WTC11 (cell line): ENCODE data around the gene CPTP. TPM values are rescaled to one million over a fixed set of nuclear protein-coding genes. Genes with fewer than 3 reads are reported as not detected.

Experiments used
- ATAC-seq: fragments of 200-7000 bp; cut with Tn5 transposase; 2 replicates; pipeline ENCODE4 v1.10.0; 2021; ENCODE audit warnings: mild to moderate bottlenecking, moderate library complexity
- CTCF ChIA-PET: fragments of 300-600 bp; sonication (Branson Sonifier 250); formaldehyde crosslinking; loops from one replicate; lab custom pipeline; 2021; ENCODE audit warnings: antibody characterized with exemption; lab: Charles Lee
- POLR2A ChIA-PET: fragments of 350-600 bp; sonication (Branson Sonifier 250); formaldehyde crosslinking; loops from one replicate; lab custom pipeline; 2021; ENCODE audit warnings: antibody characterized with exemption; lab: Charles Lee
- DNase-seq: peaks from one replicate; pipeline ENCODE4 v3.0.0; 2021; ENCODE audit warnings: low spot score
- H3K27ac Mint-ChIP-seq: 2 replicates; pipeline ENCODE4 v1.8.0; 2021; ENCODE audit warnings: mixed read lengths
- H3K27me3 Mint-ChIP-seq: 2 replicates; pipeline ENCODE4 v1.8.0; 2021; ENCODE audit warnings: low read depth, mild to moderate bottlenecking, moderate library complexity, mixed read lengths
- H3K36me3 Mint-ChIP-seq: 2 replicates; pipeline ENCODE4 v1.8.0; 2021; ENCODE audit warnings: mixed read lengths
- H3K4me1 Mint-ChIP-seq: 2 replicates; pipeline ENCODE4 v1.8.0; 2022; ENCODE audit warnings: mixed read lengths
- H3K4me3 Mint-ChIP-seq: 2 replicates; pipeline ENCODE4 v1.8.0; 2021; ENCODE audit warnings: mild to moderate bottlenecking, moderate library complexity, mixed read lengths
- H3K9me3 Mint-ChIP-seq: 2 replicates; pipeline ENCODE4 v1.8.0; 2021; ENCODE audit warnings: mixed read lengths
- CBFB ChIP-seq: sonication (generic); formaldehyde crosslinking; IDR thresholded peaks from 2 replicates; pipeline ENCODE4 v1.8.1; 2022; ENCODE audit warnings: mild to moderate bottlenecking, low read depth, missing genetic modification reagents
- FOXP1 ChIP-seq: sonication (generic); formaldehyde crosslinking; IDR thresholded peaks from 2 replicates; pipeline ENCODE4 v1.8.0; 2022; ENCODE audit warnings: missing genetic modification reagents, mild to moderate bottlenecking, moderate library complexity, borderline replicate concordance
- KAT7 ChIP-seq: sonication (generic); formaldehyde crosslinking; IDR thresholded peaks from 2 replicates; pipeline ENCODE4 v1.8.1; 2023; ENCODE audit warnings: missing genetic modification reagents, mild to moderate bottlenecking, borderline replicate concordance
- MYBL2 ChIP-seq: sonication (generic); formaldehyde crosslinking; IDR thresholded peaks from 2 replicates; pipeline ENCODE4 v1.8.1; 2023; ENCODE audit warnings: mild to moderate bottlenecking, moderate library complexity, missing genetic modification reagents
- NR2C2 ChIP-seq: sonication (generic); formaldehyde crosslinking; IDR thresholded peaks from 2 replicates; pipeline ENCODE4 v1.8.0; 2022; ENCODE audit warnings: mild to moderate bottlenecking, missing genetic modification reagents
- TEAD4 ChIP-seq: sonication (generic); formaldehyde crosslinking; IDR thresholded peaks from 2 replicates; pipeline ENCODE4 v1.8.0; 2022; ENCODE audit warnings: mild to moderate bottlenecking, missing genetic modification reagents
- ZNF121 ChIP-seq: sonication (generic); formaldehyde crosslinking; IDR thresholded peaks from 2 replicates; pipeline ENCODE4 v1.8.0; 2023; ENCODE audit warnings: missing genetic modification reagents
- ZNF317 ChIP-seq: sonication (generic); formaldehyde crosslinking; IDR thresholded peaks from 2 replicates; pipeline ENCODE4 v1.8.1; 2023; ENCODE audit warnings: low read depth, mild to moderate bottlenecking, moderate library complexity, missing genetic modification reagents, borderline replicate concordance
- ZNF396 ChIP-seq: fragments of 250-450 bp; sonication (Bioruptor Pico); IDR thresholded peaks from 2 replicates; pipeline ENCODE4 v1.8.0; 2021; ENCODE audit warnings: mild to moderate bottlenecking, moderate library complexity, borderline replicate concordance
- ZNF671 ChIP-seq: fragments of 250-450 bp; sonication (Bioruptor Pico); IDR thresholded peaks from 2 replicates; pipeline ENCODE4 v1.8.0; 2021; ENCODE audit warnings: mild to moderate bottlenecking
- total RNA-seq: library from RNA; stranded (reverse); gene quantifications from 3 replicates; pipeline ENCODE4 v1.2.3, GENCODE V29; 2021
- TF ChIP-seq, protein P1 (sequence below): sonication (generic); formaldehyde crosslinking; conservative IDR thresholded peaks from 2 replicates; pipeline ENCODE4 v1.8.1; 2022; ENCODE audit warnings: mild to moderate bottlenecking, missing genetic modification reagents
- TF ChIP-seq, protein P2 (sequence below): sonication (generic); formaldehyde crosslinking; IDR thresholded peaks from 2 replicates; pipeline ENCODE4 v1.8.1; 2023; ENCODE audit warnings: mild to moderate bottlenecking, missing genetic modification reagents
- TF ChIP-seq, protein P3 (sequence below): fragments of 250-450 bp; sonication (Bioruptor Pico); IDR thresholded peaks from 2 replicates; pipeline ENCODE4 v1.8.0; 2021; ENCODE audit warnings: mild to moderate bottlenecking
- TF ChIP-seq, protein P4 (sequence below): fragments of 250-450 bp; sonication (Bioruptor Pico); IDR thresholded peaks from 2 replicates; pipeline ENCODE4 v1.9.0; 2021; ENCODE audit warnings: mild to moderate bottlenecking
- TF ChIP-seq, protein P5 (sequence below): fragments of 250-450 bp; sonication (Bioruptor Pico); IDR thresholded peaks from 2 replicates; pipeline ENCODE4 v2.1.2; 2022; ENCODE audit warnings: mild to moderate bottlenecking, moderate library complexity
- TF ChIP-seq, protein P6 (sequence below): sonication (generic); formaldehyde crosslinking; IDR thresholded peaks from 2 replicates; pipeline ENCODE4 v1.8.0; 2023; ENCODE audit warnings: missing genetic modification reagents
- TF ChIP-seq, protein P7 (sequence below): fragments of 250-450 bp; sonication (Bioruptor Pico); IDR thresholded peaks from 2 replicates; pipeline ENCODE4 v1.9.0; 2021; ENCODE audit warnings: mild to moderate bottlenecking, borderline replicate concordance

The CPTP gene
- total RNA-seq, 1 experiment from 2014 or later, result 14.4 TPM

DNA sequence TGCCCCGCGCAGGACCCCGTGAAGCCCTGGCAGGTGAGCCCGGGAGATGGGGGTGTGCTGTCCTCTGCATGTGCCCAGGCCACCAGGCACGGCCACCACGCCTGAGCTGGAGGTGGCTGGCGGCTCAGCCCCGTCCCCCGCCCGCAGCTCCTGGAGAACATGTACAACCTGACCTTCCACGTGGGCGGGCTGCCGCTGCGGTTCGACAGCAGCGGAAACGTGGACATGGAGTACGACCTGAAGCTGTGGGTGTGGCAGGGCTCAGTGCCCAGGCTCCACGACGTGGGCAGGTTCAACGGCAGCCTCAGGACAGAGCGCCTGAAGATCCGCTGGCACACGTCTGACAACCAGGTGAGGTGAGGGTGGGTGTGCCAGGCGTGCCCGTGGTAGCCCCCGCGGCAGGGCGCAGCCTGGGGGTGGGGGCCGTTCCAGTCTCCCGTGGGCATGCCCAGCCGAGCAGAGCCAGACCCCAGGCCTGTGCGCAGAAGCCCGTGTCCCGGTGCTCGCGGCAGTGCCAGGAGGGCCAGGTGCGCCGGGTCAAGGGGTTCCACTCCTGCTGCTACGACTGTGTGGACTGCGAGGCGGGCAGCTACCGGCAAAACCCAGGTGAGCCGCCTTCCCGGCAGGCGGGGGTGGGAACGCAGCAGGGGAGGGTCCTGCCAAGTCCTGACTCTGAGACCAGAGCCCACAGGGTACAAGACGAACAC lies 8.3 kb downstream of the CPTP start:
- ChIA-PET CTCF (interaction anchor here (0.7 kb wide), 1 partner anchor 33 kb away, joined by 4 read pairs; no protein-coding TSS in a partner anchor), POLR2A (interaction anchor here (2.0 kb wide), 1 partner anchor 17 kb away, joined by 5 read pairs; no protein-coding TSS in a partner anchor)
- no peak overlapping the region for H3K27ac Mint-ChIP-seq
- DNase-seq, result no peak
- no peak overlapping the region for H3K4me3 Mint-ChIP-seq
- H3K27me3 Mint-ChIP-seq, result no peaks in the 10 kb centered on the region
- TF ChIP-seq KAT7, result no peak
- TF ChIP-seq FOXP1, result 0 out of 2 replicates have a peak, but pooled peaks have one; percentile 13
- TF ChIP-seq, protein P1, sequence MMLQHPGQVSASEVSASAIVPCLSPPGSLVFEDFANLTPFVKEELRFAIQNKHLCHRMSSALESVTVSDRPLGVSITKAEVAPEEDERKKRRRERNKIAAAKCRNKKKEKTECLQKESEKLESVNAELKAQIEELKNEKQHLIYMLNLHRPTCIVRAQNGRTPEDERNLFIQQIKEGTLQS, result no peak
- TF ChIP-seq, protein P2, sequence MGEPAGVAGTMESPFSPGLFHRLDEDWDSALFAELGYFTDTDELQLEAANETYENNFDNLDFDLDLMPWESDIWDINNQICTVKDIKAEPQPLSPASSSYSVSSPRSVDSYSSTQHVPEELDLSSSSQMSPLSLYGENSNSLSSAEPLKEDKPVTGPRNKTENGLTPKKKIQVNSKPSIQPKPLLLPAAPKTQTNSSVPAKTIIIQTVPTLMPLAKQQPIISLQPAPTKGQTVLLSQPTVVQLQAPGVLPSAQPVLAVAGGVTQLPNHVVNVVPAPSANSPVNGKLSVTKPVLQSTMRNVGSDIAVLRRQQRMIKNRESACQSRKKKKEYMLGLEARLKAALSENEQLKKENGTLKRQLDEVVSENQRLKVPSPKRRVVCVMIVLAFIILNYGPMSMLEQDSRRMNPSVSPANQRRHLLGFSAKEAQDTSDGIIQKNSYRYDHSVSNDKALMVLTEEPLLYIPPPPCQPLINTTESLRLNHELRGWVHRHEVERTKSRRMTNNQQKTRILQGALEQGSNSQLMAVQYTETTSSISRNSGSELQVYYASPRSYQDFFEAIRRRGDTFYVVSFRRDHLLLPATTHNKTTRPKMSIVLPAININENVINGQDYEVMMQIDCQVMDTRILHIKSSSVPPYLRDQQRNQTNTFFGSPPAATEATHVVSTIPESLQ (CRISPR knock-in tag), result no peak
- TF ChIP-seq, protein P3, sequence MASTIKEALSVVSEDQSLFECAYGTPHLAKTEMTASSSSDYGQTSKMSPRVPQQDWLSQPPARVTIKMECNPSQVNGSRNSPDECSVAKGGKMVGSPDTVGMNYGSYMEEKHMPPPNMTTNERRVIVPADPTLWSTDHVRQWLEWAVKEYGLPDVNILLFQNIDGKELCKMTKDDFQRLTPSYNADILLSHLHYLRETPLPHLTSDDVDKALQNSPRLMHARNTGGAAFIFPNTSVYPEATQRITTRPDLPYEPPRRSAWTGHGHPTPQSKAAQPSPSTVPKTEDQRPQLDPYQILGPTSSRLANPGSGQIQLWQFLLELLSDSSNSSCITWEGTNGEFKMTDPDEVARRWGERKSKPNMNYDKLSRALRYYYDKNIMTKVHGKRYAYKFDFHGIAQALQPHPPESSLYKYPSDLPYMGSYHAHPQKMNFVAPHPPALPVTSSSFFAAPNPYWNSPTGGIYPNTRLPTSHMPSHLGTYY (CRISPR knock-in tag), result no peak
- 0 out of 2 replicates have a peak, but pooled peaks have one; percentile 10 for TF ChIP-seq MYBL2 (CRISPR knock-in tag)
- TF ChIP-seq, protein P4, sequence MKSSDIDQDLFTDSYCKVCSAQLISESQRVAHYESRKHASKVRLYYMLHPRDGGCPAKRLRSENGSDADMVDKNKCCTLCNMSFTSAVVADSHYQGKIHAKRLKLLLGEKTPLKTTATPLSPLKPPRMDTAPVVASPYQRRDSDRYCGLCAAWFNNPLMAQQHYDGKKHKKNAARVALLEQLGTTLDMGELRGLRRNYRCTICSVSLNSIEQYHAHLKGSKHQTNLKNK (CRISPR knock-in tag), result no peak
- no peak for TF ChIP-seq TEAD4 (CRISPR knock-in tag)
- no peak for TF ChIP-seq ZNF396 (CRISPR knock-in tag)
- TF ChIP-seq ZNF317, result no peak
- no peak for ATAC-seq
- no peaks in the 10 kb centered on the region for H3K4me1 Mint-ChIP-seq
- H3K36me3 Mint-ChIP-seq, result no peaks in the 10 kb centered on the region
- H3K9me3 Mint-ChIP-seq, result peaks cover 4% of the 10 kb centered on the region

DNA sequence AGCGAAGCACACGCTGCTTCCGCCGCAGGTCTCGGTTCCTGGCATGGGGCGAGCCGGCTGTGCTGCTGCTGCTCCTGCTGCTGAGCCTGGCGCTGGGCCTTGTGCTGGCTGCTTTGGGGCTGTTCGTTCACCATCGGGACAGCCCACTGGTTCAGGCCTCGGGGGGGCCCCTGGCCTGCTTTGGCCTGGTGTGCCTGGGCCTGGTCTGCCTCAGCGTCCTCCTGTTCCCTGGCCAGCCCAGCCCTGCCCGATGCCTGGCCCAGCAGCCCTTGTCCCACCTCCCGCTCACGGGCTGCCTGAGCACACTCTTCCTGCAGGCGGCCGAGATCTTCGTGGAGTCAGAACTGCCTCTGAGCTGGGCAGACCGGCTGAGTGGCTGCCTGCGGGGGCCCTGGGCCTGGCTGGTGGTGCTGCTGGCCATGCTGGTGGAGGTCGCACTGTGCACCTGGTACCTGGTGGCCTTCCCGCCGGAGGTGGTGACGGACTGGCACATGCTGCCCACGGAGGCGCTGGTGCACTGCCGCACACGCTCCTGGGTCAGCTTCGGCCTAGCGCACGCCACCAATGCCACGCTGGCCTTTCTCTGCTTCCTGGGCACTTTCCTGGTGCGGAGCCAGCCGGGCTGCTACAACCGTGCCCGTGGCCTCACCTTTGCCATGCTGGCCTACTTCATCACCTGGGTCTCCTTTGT lies 9.1 kb downstream of the CPTP start:
- H3K4me1 Mint-ChIP-seq, result no peaks in the 10 kb centered on the region
- POLR2A ChIA-PET, result no interaction called here

More for the DNA sequence above, 9.1 kb downstream of the CPTP start:
- H3K36me3 Mint-ChIP-seq, result no peaks in the 10 kb centered on the region
- DNase-seq, result no peak
- no peak for ATAC-seq
- H3K27ac Mint-ChIP-seq, result no peak overlapping the region
- CTCF ChIA-PET, result interaction anchor here (0.7 kb wide), 1 partner anchor 33 kb away, joined by 4 read pairs; no protein-coding TSS in a partner anchor
- H3K27me3 Mint-ChIP-seq, result no peaks in the 10 kb centered on the region
- TF ChIP-seq, protein P5, sequence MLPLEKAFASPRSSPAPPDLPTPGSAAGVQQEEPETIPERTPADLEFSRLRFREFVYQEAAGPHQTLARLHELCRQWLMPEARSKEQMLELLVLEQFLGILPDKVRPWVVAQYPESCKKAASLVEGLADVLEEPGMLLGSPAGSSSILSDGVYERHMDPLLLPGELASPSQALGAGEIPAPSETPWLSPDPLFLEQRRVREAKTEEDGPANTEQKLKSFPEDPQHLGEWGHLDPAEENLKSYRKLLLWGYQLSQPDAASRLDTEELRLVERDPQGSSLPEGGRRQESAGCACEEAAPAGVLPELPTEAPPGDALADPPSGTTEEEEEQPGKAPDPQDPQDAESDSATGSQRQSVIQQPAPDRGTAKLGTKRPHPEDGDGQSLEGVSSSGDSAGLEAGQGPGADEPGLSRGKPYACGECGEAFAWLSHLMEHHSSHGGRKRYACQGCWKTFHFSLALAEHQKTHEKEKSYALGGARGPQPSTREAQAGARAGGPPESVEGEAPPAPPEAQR (CRISPR knock-in tag), result no peak
- TF ChIP-seq FOXP1, result no peak
- TF ChIP-seq CBFB (CRISPR knock-in tag), result no peak
- TF ChIP-seq, protein P6, sequence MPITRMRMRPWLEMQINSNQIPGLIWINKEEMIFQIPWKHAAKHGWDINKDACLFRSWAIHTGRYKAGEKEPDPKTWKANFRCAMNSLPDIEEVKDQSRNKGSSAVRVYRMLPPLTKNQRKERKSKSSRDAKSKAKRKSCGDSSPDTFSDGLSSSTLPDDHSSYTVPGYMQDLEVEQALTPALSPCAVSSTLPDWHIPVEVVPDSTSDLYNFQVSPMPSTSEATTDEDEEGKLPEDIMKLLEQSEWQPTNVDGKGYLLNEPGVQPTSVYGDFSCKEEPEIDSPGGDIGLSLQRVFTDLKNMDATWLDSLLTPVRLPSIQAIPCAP, result no peak
- no peak for TF ChIP-seq NR2C2 (CRISPR knock-in tag)
- no peak for TF ChIP-seq ZNF121
- TF ChIP-seq, protein P7, sequence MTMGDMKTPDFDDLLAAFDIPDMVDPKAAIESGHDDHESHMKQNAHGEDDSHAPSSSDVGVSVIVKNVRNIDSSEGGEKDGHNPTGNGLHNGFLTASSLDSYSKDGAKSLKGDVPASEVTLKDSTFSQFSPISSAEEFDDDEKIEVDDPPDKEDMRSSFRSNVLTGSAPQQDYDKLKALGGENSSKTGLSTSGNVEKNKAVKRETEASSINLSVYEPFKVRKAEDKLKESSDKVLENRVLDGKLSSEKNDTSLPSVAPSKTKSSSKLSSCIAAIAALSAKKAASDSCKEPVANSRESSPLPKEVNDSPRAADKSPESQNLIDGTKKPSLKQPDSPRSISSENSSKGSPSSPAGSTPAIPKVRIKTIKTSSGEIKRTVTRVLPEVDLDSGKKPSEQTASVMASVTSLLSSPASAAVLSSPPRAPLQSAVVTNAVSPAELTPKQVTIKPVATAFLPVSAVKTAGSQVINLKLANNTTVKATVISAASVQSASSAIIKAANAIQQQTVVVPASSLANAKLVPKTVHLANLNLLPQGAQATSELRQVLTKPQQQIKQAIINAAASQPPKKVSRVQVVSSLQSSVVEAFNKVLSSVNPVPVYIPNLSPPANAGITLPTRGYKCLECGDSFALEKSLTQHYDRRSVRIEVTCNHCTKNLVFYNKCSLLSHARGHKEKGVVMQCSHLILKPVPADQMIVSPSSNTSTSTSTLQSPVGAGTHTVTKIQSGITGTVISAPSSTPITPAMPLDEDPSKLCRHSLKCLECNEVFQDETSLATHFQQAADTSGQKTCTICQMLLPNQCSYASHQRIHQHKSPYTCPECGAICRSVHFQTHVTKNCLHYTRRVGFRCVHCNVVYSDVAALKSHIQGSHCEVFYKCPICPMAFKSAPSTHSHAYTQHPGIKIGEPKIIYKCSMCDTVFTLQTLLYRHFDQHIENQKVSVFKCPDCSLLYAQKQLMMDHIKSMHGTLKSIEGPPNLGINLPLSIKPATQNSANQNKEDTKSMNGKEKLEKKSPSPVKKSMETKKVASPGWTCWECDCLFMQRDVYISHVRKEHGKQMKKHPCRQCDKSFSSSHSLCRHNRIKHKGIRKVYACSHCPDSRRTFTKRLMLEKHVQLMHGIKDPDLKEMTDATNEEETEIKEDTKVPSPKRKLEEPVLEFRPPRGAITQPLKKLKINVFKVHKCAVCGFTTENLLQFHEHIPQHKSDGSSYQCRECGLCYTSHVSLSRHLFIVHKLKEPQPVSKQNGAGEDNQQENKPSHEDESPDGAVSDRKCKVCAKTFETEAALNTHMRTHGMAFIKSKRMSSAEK (CRISPR knock-in tag), result no peak
- TF ChIP-seq ZNF671 (CRISPR knock-in tag), result no peak
- no peak overlapping the region for H3K4me3 Mint-ChIP-seq
- peaks cover 4% of the 10 kb centered on the region for H3K9me3 Mint-ChIP-seq
